Fibroblast of lung (primary cell): ENCODE results near the gene PRKAR1B.

Experiments
- CTCF ChIP-seq, 2 donors: IDR thresholded peaks in 1 of 2; conservative IDR thresholded peaks in 1 of 2; 1 replicate in 1 of 2; 2 replicates in 1 of 2; pipeline ENCODE4 v1.5.1; 2011 to 2012; ENCODE audit warnings: low read length in 2 of 2, control low read depth in 1 of 2, inconsistent platforms in 1 of 2, low read depth in 1 of 2, mild to moderate bottlenecking in 1 of 2
- EZH2 ChIP-seq: IDR thresholded peaks from 2 replicates; pipeline ENCODE4 v1.5.1; 2012; ENCODE audit warnings: low read length, control low read depth, mild to moderate bottlenecking; ENCODE audit errors: missing control alignments

GRCh38 chr7:613442-614140 is 113.5 kb downstream of the PRKAR1B start:
- no peak for TF ChIP-seq EZH2
- TF ChIP-seq CTCF (conservative IDR thresholded peaks at IDR 0.05 in 1 of 2, IDR thresholded peaks at IDR 0.05 in 1 of 2; ENCODE audit: low read depth in 1 of 2, low read length in 2 of 2), result no peak
